GM10248 (cell line): Measurements from ENCODE around the gene PEX5L.

Experiments used
- CTCF ChIA-PET: fragments of 300-600 bp; sonication (Branson Sonifier 250); formaldehyde crosslinking; extraction: SDS; loops from one replicate; lab custom pipeline; 2021; ENCODE audit warnings: antibody characterized with exemption; lab: Yijun Ruan, JAX
- POLR2A ChIA-PET: fragments of 350-650 bp; sonication (Branson Sonifier 250); formaldehyde crosslinking; extraction: SDS; loops from one replicate; lab custom pipeline; 2020; ENCODE audit warnings: antibody characterized with exemption; lab: Yijun Ruan, JAX
- DNase-seq: peaks from one replicate; pipeline ENCODE4 v3.0.0; 2012; ENCODE audit errors: extremely low spot score
- TF ChIP-seq, protein P1 (sequence below): IDR thresholded peaks from 2 replicates; pipeline ENCODE4 v1.5.1; 2012; ENCODE audit warnings: mild to moderate bottlenecking, low read depth; ENCODE audit errors: extremely low read depth, missing control alignments, control extremely low read depth

PEX5L gene

GRCh38 chr3:179957264-179957845 lies 79.4 kb downstream of the PEX5L start:
- TF ChIP-seq, protein P1, sequence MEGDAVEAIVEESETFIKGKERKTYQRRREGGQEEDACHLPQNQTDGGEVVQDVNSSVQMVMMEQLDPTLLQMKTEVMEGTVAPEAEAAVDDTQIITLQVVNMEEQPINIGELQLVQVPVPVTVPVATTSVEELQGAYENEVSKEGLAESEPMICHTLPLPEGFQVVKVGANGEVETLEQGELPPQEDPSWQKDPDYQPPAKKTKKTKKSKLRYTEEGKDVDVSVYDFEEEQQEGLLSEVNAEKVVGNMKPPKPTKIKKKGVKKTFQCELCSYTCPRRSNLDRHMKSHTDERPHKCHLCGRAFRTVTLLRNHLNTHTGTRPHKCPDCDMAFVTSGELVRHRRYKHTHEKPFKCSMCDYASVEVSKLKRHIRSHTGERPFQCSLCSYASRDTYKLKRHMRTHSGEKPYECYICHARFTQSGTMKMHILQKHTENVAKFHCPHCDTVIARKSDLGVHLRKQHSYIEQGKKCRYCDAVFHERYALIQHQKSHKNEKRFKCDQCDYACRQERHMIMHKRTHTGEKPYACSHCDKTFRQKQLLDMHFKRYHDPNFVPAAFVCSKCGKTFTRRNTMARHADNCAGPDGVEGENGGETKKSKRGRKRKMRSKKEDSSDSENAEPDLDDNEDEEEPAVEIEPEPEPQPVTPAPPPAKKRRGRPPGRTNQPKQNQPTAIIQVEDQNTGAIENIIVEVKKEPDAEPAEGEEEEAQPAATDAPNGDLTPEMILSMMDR, result no peak
- CTCF ChIA-PET, result interaction anchor here (0.7 to 1.2 kb wide), 5 partner anchors 10 to 34 kb away, joined by 3 to 4 read pairs (median 3); no protein-coding TSS in a partner anchor
- DNase-seq, result no peak
- POLR2A ChIA-PET, result no interaction called here

GRCh38 chr3:179956416-179956830 lies 80.3 kb downstream of the PEX5L start:
- DNase-seq, result peak; percentile 22
- ChIA-PET CTCF (no interaction called here), POLR2A (no interaction called here)
- TF ChIP-seq, protein P1, result no peak

- POLR2A ChIA-PET, result no interaction called here
Measured at GRCh38 chr3:179955809-179956208, 80.9 kb downstream of the PEX5L start.

DNA sequence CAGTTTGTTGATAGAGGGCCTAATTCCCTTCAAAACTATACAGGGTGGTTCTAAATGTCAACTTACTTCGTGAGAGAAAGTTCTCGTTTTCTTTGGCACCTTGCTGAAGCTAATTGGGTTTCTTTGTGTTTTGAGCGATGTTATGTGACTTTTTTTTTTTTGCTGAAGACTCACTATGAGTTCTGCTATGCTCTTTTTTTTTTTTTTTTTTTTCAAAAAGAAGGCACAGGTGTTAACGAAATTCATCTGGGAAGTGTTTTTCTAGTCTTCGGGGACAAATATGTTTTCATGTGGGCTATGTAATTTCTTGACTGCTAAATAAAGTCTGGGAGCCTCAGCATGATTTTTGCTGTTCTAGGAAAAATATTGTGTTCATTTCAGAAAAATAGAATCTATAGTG lies 81.5 kb downstream of the PEX5L start:
- no peak for DNase-seq
- TF ChIP-seq, protein P1, result no peak
- ChIA-PET POLR2A (no interaction called here), CTCF (interaction anchor here (1.9 kb wide), 1 partner anchor 26 kb away, joined by 13 read pairs; no protein-coding TSS in a partner anchor)

More at GRCh38 chr3:179955809-179956208, 80.9 kb downstream of the PEX5L start:
- CTCF ChIA-PET, result no interaction called here
- TF ChIP-seq, protein P1, result no peak
- no peak for DNase-seq

DNA sequence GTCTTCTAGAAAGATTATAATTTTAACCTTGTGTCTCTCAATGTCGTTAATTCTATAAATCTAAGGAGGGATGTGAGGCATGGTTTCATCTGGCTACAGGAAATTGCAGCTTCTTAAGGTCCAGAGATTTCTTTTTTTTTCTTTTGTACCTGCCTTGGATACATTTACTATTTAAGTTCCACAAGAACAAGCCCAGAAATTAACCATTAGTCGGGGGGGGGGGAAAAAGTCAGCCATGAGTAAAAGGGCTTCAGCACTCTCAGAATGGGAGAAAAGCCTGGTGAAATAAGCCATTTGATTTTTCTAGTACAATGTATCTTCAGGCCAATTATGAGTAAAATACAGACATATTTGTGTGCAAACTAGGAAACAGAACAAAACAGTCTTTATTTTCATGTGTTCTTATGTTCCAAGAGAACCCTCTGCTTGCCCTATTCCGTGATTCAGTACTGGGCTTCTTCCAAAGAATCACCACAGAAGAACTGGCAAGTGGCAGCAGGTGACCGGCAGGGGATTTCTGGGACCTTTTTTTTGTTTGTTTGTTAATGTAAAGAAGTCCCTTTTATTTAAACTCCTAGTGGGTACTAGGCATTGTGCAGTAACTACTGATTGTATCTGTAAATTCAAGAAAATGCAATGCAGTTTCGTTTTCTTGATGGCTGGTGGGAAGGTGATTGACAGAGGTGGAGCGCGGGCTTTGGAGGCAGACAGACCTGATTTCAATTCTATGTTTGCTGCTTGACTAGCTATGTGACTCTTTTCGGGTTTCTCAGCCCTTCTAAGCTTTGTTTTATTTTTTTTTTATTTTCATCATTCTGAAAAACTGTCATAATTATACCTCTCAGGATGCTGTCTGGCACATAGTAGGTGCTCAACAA lies 82.5 kb downstream of the PEX5L start:
- TF ChIP-seq, protein P1, result no peak
- CTCF ChIA-PET, result interaction anchor here (0.6 to 1.9 kb wide), 2 partner anchors 20 to 25 kb away, joined by 3 to 13 read pairs; no protein-coding TSS in a partner anchor
- DNase-seq, result no peak
- POLR2A ChIA-PET, result no interaction called here

DNA sequence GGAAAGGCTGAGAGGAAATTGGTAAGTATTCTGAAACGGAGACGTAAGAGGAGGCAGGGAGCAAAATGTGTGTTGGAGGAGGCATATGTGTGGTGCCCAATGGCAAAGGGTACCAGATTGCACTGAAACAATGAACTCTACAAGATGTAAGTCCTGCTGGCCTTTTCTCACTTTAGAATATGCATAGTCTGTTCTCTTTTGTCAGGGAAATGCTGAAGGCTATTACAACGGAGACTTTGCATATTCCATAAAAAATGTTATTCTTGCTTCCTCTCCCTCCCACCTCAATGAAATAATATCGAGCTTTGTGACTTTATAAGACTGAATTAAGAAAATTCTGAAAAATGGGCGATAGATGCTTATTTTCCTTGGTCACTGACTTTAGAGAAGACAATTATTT lies 85.9 kb downstream of the PEX5L start:
- ChIA-PET POLR2A (no interaction called here), CTCF (interaction anchor here (1.2 to 1.6 kb wide), 2 partner anchors 16 to 22 kb away, joined by 4 to 6 read pairs; no protein-coding TSS in a partner anchor)
- no peak for DNase-seq
- TF ChIP-seq, protein P1, result no peak
